Smooth muscle cell (in vitro differentiated cells): Measurements from ENCODE around the gene ELMOD3. TPM values are rescaled to one million over a fixed set of nuclear protein-coding genes. Genes with fewer than 3 reads are reported as not detected.

Experiments
- DNase-seq: peaks from one replicate; lab custom pipeline; 2025; ENCODE audit not compliant: unreplicated experiment; lab: John Stamatoyannopoulos, UW
- H2AFZ ChIP-seq: fragments of 200-600 bp; sonication (generic); 2 replicates; pipeline ENCODE4 v1.6.0; 2016; ENCODE audit warnings: antibody characterized with exemption, low read depth, mild to moderate bottlenecking
- H3F3A ChIP-seq: fragments of 200-600 bp; sonication (generic); 2 replicates; pipeline ENCODE4 v1.6.0; 2017; ENCODE audit warnings: antibody characterized with exemption, low read depth
- H3K27ac ChIP-seq: fragments of 200-600 bp; sonication (generic); 2 replicates; pipeline ENCODE4 v1.5.1; 2016; ENCODE audit warnings: low read depth, mild to moderate bottlenecking
- H3K27me3 ChIP-seq: fragments of 200-600 bp; sonication (generic); 2 replicates; pipeline ENCODE4 v1.6.1; 2016; ENCODE audit warnings: low read depth, mild to moderate bottlenecking
- H3K36me3 ChIP-seq: fragments of 200-600 bp; sonication (generic); 2 replicates; pipeline ENCODE4 v1.5.1; 2016; ENCODE audit warnings: low read depth
- H3K4me1 ChIP-seq: fragments of 200-600 bp; sonication (generic); 2 replicates; pipeline ENCODE4 v1.5.1; 2016; ENCODE audit warnings: low read depth
- H3K4me2 ChIP-seq: fragments of 200-600 bp; sonication (generic); 2 replicates; pipeline ENCODE4 v1.6.0; 2016; ENCODE audit warnings: mild to moderate bottlenecking
- H3K4me3 ChIP-seq: fragments of 200-600 bp; sonication (generic); 2 replicates; pipeline ENCODE4 v1.5.1; 2016; ENCODE audit warnings: mild to moderate bottlenecking
- H3K79me2 ChIP-seq: fragments of 200-600 bp; sonication (generic); 2 replicates; pipeline ENCODE4 v1.6.0; 2016; ENCODE audit warnings: low read depth, mild to moderate bottlenecking
- H3K9ac ChIP-seq: fragments of 200-600 bp; sonication (generic); 2 replicates; pipeline ENCODE4 v1.6.0; 2016; ENCODE audit warnings: low read depth
- H3K9me3 ChIP-seq: fragments of 200-600 bp; sonication (generic); replicated peaks from 2 replicates; pipeline ENCODE4 v1.5.1; 2016; ENCODE audit warnings: low read depth
- H4K20me1 ChIP-seq: fragments of 200-600 bp; sonication (generic); 2 replicates; pipeline ENCODE4 v1.6.0; 2016; ENCODE audit warnings: low read depth
- CTCF ChIP-seq: fragments of 200-600 bp; sonication (generic); IDR thresholded peaks from 2 replicates; pipeline ENCODE4 v1.5.1; 2017; ENCODE audit warnings: borderline replicate concordance, mild to moderate bottlenecking, antibody characterized with exemption; ENCODE audit not compliant: insufficient read depth, poor library complexity, severe bottlenecking
- WGBS: methylation state at CpG from one replicate; pipeline ENCODE4 v1.1.7; 2016; ENCODE audit warnings: low lambda C conversion rate; 5-methylcytosine and 5-hydroxymethylcytosine counted together
- polyA plus RNA-seq: library from polyadenylated mRNA; unstranded; fragments of >200 nt; fragmentation: Nextera tagmentation; extraction: Ambion mirVana; gene quantifications from 2 replicates; pipeline ENCODE4 v1.2.1, GENCODE V29; 2016
- total RNA-seq: library from RNA; depleted of rRNA; stranded (reverse); fragments of >200 nt; gene quantifications from 2 replicates; pipeline ENCODE4 v1.2.3, GENCODE V29; 2014

Gene ELMOD3
- total and polyA plus RNA-seq, 2 experiments from 2014 or later, result 13.3 to 15.2 TPM

DNA sequence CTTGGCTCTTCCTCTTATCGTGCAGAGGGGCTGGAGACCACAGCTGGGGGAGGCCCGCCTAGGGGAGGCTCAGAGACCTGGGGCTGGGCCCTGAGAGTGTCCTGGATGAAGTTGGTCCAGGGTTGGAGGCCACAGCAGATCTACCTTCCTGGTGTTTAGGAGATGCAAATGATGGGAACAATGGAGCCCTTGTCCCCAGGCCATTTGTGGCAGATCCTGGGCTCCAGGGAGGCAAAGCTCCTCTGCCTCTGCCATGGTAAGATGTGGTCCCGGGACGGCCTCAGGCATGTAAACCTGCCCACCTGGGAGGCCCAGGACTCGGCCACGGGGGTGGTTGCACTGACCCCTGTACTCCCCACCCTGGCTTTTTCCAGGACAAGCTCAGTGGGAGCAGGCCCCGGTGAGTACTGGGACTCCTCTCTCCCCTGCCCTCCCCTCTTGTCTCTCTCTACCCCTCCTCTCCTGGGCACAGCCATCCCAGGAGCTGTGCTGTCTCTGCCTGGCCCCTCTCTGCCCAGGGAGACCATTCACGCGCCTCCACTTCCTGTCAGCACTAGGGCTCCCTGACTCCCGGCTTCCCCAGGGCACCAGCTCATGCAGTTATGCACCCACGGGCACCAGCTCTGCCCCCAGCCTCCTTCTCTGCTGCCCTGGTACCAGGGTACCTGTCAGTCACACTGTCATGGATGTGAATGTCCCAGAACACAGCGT lies 74.8 kb downstream of the ELMOD3 start:
- Histone ChIP-seq H3K9me3 (no peaks in the 10 kb centered on the region), H3K36me3 (no peaks in the 10 kb centered on the region), H3K27ac (no peak overlapping the region), H2AFZ (peak overlapping the region; percentile 38), H3K4me2 (no peak overlapping the region), H3K9ac (no peak overlapping the region), H3K4me3 (no peak overlapping the region), H3K79me2 (no peaks in the 10 kb centered on the region), H3K4me1 (peaks cover 21% of the 10 kb centered on the region), H4K20me1 (no peaks in the 10 kb centered on the region), H3K27me3 (no peaks in the 10 kb centered on the region), H3F3A (no peaks in the 10 kb centered on the region)
- no peak for DNase-seq
- 84% methylated on average over 12 of the region's 12 CpGs for WGBS
- TF ChIP-seq CTCF, result no peak

DNA sequence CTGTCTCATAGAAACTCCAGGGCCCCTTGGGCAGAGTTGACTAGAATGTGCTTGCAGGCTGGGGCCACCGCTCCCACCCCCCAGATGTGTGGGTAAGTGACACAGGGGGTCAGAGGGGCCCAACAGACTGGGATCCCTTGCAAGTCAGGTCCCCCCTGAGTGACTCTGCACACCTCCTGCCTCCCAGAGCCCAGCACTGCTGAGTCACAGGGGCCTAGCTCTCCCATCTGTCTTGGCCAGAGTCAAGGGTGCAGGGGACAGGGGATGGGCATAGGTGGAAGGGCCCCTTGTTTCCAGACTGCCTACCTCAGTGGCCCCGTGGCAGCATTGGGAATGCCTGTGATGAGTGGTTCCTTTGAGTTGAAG lies 75.3 kb downstream of the ELMOD3 start:
- Histone ChIP-seq H4K20me1 (no peaks in the 10 kb centered on the region), H3K9ac (no peak overlapping the region), H3K4me1 (peaks cover 21% of the 10 kb centered on the region), H3K9me3 (no peaks in the 10 kb centered on the region), H3K36me3 (no peaks in the 10 kb centered on the region), H3K4me2 (no peak overlapping the region), H3K27me3 (no peaks in the 10 kb centered on the region), H3K27ac (no peak overlapping the region), H2AFZ (no peak overlapping the region), H3F3A (no peaks in the 10 kb centered on the region), H3K4me3 (no peak overlapping the region), H3K79me2 (no peaks in the 10 kb centered on the region)
- WGBS, result 91% methylated on average over 2 of the region's 2 CpGs
- no peak for TF ChIP-seq CTCF
- no peak for DNase-seq

DNA sequence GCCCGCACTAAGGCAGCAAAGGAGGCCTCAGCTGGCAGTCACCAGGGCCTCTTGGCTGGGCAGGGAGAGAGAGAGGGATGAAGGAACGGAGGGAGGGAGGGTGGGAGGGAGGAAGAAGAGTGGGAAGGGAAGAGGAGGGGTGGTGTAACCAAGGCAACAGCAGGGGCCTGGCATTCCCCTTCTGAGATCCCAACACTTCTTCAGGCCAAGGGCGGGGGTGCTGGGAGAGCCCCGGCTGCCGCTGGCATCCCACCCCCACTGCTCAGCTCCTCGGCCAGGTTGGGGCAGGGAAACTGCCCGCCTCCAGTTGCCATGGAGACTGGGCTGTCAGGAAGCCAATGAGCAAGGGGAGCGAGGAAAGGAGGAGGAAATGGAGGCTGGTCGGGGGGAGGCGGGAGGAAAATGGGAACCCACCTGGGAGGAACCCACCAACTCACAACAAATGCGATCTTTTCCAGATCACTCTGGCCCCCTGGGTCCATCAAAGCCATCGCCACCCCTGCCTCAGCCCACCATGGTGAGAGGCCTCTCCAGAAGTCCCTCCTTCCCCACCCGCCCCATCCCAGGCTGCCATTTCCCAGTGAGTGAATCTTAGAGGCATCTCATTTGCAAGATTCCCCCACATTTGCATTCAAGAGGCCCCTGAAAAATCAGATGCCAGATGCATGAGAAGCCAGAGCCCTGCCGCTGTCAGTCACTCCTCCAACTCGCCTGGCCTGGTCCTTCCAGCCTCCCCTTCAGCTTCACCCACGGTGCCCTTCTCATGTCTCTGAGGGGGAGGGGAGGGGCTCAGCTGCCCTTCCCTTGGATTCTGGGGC lies 76.4 kb downstream of the ELMOD3 start:
- H3K4me3 ChIP-seq, result no peak overlapping the region
- H3K9me3 ChIP-seq, result no peaks in the 10 kb centered on the region
- H3K79me2 ChIP-seq, result no peaks in the 10 kb centered on the region
- WGBS, result 38% methylated on average over 9 of the region's 16 CpGs
- no peaks in the 10 kb centered on the region for H4K20me1 ChIP-seq
- no peaks in the 10 kb centered on the region for H3K36me3 ChIP-seq
- no peak overlapping the region for H3K9ac ChIP-seq
- H3K4me1 ChIP-seq, result peaks cover 21% of the 10 kb centered on the region
- peak overlapping the region; percentile 67 for H3K4me2 ChIP-seq
- peak; percentile 65 for DNase-seq
- no peaks in the 10 kb centered on the region for H3K27me3 ChIP-seq
- no peaks in the 10 kb centered on the region for H3F3A ChIP-seq
- TF ChIP-seq CTCF, result no peak
- peak overlapping the region; percentile 51 for H2AFZ ChIP-seq
- peak overlapping the region; percentile 42 for H3K27ac ChIP-seq
